CD4-positive, alpha-beta T cell (primary cell): ENCODE data around the gene KRT8. TPM values are rescaled to one million over a fixed set of nuclear protein-coding genes. Genes with fewer than 3 reads are reported as not detected.

Experiments used
- ATAC-seq: fragments of 200-7000 bp; cut with Tn5 transposase; one replicate; pipeline ENCODE4 v1.10.0; 2022; ENCODE audit warnings: mild to moderate bottlenecking; ENCODE audit not compliant: poor library complexity
- CTCF ChIA-PET: fragments of 350-600 bp; sonication (Branson Sonifier 250); formaldehyde crosslinking; loops from one replicate; lab custom pipeline; 2021; ENCODE audit warnings: antibody characterized with exemption, inconsistent platforms; lab: Charles Lee
- POLR2A ChIA-PET: fragments of 350-600 bp; sonication (Branson Sonifier 250); formaldehyde crosslinking; loops from one replicate; lab custom pipeline; 2021; ENCODE audit warnings: antibody characterized with exemption, inconsistent platforms; lab: Charles Lee
- DNase-seq, 14 experiments: peaks; one replicate each; pipeline ENCODE4 v3.0.0-alpha.2; 2013 to 2020; ENCODE audit warnings: mixed read lengths in 2 of 14
- H3K27ac ChIP-seq, 2 donors: one replicate each; pipeline versions ENCODE4 v1.5.1 to v1.7.0; 2013; ENCODE audit warnings: low read length in 2 of 2, low read depth in 1 of 2, mild to moderate bottlenecking in 1 of 2
- H3K27me3 ChIP-seq, 2 experiments: 1 replicate in 1 of 2; 2 replicates in 1 of 2; pipeline versions ENCODE4 v1.6.1 to v1.7.0; 2013; ENCODE audit warnings: low read length in 2 of 2, control low read depth in 1 of 2, mild to moderate bottlenecking in 1 of 2, moderate library complexity in 1 of 2; ENCODE audit not compliant: insufficient read depth in 2 of 2, control insufficient read depth in 1 of 2
- H3K36me3 ChIP-seq: one replicate; pipeline ENCODE4 v1.6.1; 2013; ENCODE audit warnings: low read length, control low read depth; ENCODE audit not compliant: insufficient read depth
- H3K4me1 ChIP-seq: one replicate; pipeline ENCODE4 v1.6.1; 2013; ENCODE audit warnings: low read length, control low read depth; ENCODE audit not compliant: insufficient read depth
- H3K4me3 ChIP-seq: one replicate; pipeline ENCODE4 v1.5.1; 2013; ENCODE audit warnings: mild to moderate bottlenecking, low read length, moderate library complexity
- H3K9me3 ChIP-seq, 2 experiments: 1 replicate in 1 of 2; 2 replicates in 1 of 2; pipeline versions ENCODE4 v1.6.1 to v1.7.0; 2013; ENCODE audit warnings: low read length in 2 of 2, mild to moderate bottlenecking in 2 of 2, control low read depth in 1 of 2, moderate library complexity in 1 of 2; ENCODE audit not compliant: control insufficient read depth in 1 of 2, insufficient read depth in 1 of 2
- H3K27ac Mint-ChIP-seq: one replicate; pipeline ENCODE4 v1.8.0; 2020; ENCODE audit warnings: mixed read lengths
- H3K27me3 Mint-ChIP-seq: one replicate; pipeline ENCODE4 v1.8.0; 2021; ENCODE audit warnings: mixed read lengths
- H3K36me3 Mint-ChIP-seq: one replicate; pipeline ENCODE4 v1.8.0; 2021; ENCODE audit warnings: low read depth, mixed read lengths
- H3K4me1 Mint-ChIP-seq: one replicate; pipeline ENCODE4 v1.8.0; 2021; ENCODE audit warnings: low read depth, mixed read lengths
- H3K4me3 Mint-ChIP-seq: one replicate; pipeline ENCODE4 v1.8.0; 2020; ENCODE audit warnings: mild to moderate bottlenecking, mixed read lengths
- H3K9me3 Mint-ChIP-seq: one replicate; pipeline ENCODE4 v1.8.0; 2020; ENCODE audit warnings: mixed read lengths
- CTCF ChIP-seq: fragments of 200-600 bp; IDR thresholded peaks from one replicate; pipeline ENCODE4 v1.8.0; 2022; ENCODE audit warnings: antibody characterized with exemption, mild to moderate bottlenecking
- intact Hi-C, 2 experiments: fragments of 100-400 bp; cut with DNase I in 1 of 2; cut with micrococcal nuclease in 1 of 2; formaldehyde crosslinking; loops; one replicate each; pipeline versions ENCODE4 v1.15.1 to v1.9.0; 2023 to 2025; cut with DNase I, micrococcal nuclease
- total RNA-seq, 174 experiments: library from RNA in 2 of 174; stranded (reverse) in 2 of 174; gene quantifications; one replicate each; pipeline ENCODE4 v1.2.3 and lab custom pipeline; 2021 to 2026

KRT8 gene
- total RNA-seq, 2 experiments from 2014 or later = 0.63 to 0.89 TPM

GRCh38 chr12:52924764-52925716, 20.2 kb upstream of the KRT8 start:
- DNase-seq (no peak), ATAC-seq (no peak)
- no peaks in the 10 kb centered on the region for H3K9me3 ChIP-seq
- intact Hi-C loops = no loop called here
- Mint-ChIP-seq H3K36me3 (no peaks in the 10 kb centered on the region), H3K4me1 (no peaks in the 10 kb centered on the region), H3K4me3 (no peak overlapping the region), H3K27ac (no peak overlapping the region), H3K27me3 (peaks cover 6% of the 10 kb centered on the region), H3K9me3 (no peaks in the 10 kb centered on the region)
- H3K27me3 ChIP-seq = no peaks in the 10 kb centered on the region
- H3K4me1 ChIP-seq = no peaks in the 10 kb centered on the region
- no peaks in the 10 kb centered on the region for H3K36me3 ChIP-seq
- TF ChIP-seq CTCF = no peak
- ChIA-PET CTCF (no interaction called here), POLR2A (interaction anchor here (0.6 kb wide), 1 partner anchor 9 kb away, joined by 3 read pairs; no protein-coding TSS in a partner anchor)
- H3K27ac ChIP-seq = no peak overlapping the region
- H3K4me3 ChIP-seq = no peak overlapping the region

- DNase-seq (no peak), ATAC-seq (no peak)
- H3K27ac ChIP-seq = no peak overlapping the region
- TF ChIP-seq CTCF = no peak
- Mint-ChIP-seq H3K9me3 (no peaks in the 10 kb centered on the region), H3K4me1 (no peaks in the 10 kb centered on the region), H3K27ac (no peak overlapping the region), H3K4me3 (no peak overlapping the region), H3K27me3 (no peaks in the 10 kb centered on the region), H3K36me3 (no peaks in the 10 kb centered on the region)
- intact Hi-C loops = no loop called here
- H3K27me3 ChIP-seq = no peaks in the 10 kb centered on the region
- no peaks in the 10 kb centered on the region for H3K36me3 ChIP-seq
- no peak overlapping the region for H3K4me3 ChIP-seq
- no peaks in the 10 kb centered on the region for H3K9me3 ChIP-seq
- ChIA-PET POLR2A (no interaction called here), CTCF (interaction anchor here (1.2 kb wide), 1 partner anchor 37 kb away, joined by 3 read pairs; no protein-coding TSS in a partner anchor)
- no peaks in the 10 kb centered on the region for H3K4me1 ChIP-seq
Measured at GRCh38 chr12:52921488-52922165, 16.8 kb upstream of the KRT8 start.

GRCh38 chr12:52920937-52921336, 16.1 kb upstream of the KRT8 start:
- TF ChIP-seq CTCF = no peak
- DNase-seq = no peak
- CTCF ChIA-PET = interaction anchor here (1.2 kb wide), 1 partner anchor 36 kb away, joined by 3 read pairs; no protein-coding TSS in a partner anchor
- no peak overlapping the region for H3K4me3 ChIP-seq
- intact Hi-C loops = no loop called here
- Mint-ChIP-seq H3K4me1 (no peaks in the 10 kb centered on the region), H3K4me3 (no peak overlapping the region), H3K36me3 (no peaks in the 10 kb centered on the region), H3K9me3 (no peaks in the 10 kb centered on the region), H3K27ac (no peak overlapping the region), H3K27me3 (no peaks in the 10 kb centered on the region)
- POLR2A ChIA-PET = no interaction called here
- H3K9me3 ChIP-seq = no peaks in the 10 kb centered on the region
- no peaks in the 10 kb centered on the region for H3K36me3 ChIP-seq
- no peak overlapping the region for H3K27ac ChIP-seq
- H3K4me1 ChIP-seq = no peaks in the 10 kb centered on the region
- no peak for ATAC-seq
- H3K27me3 ChIP-seq = no peaks in the 10 kb centered on the region
